GM18873 (cell line): ENCODE measurements around the gene ZNF783.

Experiments
- ATAC-seq: cut with Tn5 transposase; IDR thresholded peaks from one replicate; pipeline ENCODE4 v1.9.1; 2021; ENCODE audit warnings: mild to moderate bottlenecking, moderate library complexity, moderate number of reproducible peaks; ENCODE audit not compliant: unreplicated experiment, low FRiP score

ZNF783 gene

GRCh38 chr7:149280151-149280550, 18.2 kb downstream of the ZNF783 start:
- no peak for ATAC-seq

DNA sequence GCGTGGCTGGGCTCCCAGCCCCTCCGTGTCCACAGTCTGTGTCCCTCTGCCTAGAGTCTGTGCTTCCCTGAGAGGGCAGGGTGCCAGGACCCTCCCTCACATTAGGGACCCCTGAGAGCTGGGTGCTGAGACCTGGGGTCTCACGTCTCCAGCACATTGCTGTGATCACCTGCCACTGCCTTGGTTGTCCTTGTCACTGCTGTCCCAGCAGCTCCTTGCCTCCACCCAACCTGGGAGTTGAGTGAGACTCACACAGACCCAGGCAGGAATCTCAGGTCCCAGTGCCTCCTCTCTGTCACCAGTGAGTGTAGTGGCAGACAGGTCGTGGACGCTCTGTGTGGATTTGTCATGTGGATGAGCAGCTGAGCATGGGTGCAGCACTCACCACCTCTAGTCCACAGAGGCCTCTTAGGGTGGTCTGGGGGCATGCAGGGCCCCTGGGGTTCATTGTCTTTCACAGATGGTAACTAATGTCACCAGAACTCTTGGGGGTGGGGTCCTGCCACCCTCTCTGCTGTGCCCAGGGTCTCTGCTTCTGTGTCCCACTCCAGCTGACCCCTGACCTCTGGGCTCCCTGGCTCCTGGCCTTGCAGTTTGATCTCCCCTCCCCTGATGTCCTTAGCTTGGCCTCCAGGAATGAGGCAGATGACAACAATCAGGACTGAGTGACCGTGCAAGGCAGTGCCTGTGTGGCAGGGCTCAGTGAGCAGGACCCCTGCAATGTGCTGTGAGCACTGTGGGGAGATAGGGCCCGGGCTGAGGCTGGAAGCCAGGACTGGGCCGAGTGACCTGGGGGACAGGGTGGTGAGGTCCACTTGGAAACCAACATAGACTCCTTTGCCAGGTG, 18.9 kb downstream of the ZNF783 start:
- no peak for ATAC-seq

DNA sequence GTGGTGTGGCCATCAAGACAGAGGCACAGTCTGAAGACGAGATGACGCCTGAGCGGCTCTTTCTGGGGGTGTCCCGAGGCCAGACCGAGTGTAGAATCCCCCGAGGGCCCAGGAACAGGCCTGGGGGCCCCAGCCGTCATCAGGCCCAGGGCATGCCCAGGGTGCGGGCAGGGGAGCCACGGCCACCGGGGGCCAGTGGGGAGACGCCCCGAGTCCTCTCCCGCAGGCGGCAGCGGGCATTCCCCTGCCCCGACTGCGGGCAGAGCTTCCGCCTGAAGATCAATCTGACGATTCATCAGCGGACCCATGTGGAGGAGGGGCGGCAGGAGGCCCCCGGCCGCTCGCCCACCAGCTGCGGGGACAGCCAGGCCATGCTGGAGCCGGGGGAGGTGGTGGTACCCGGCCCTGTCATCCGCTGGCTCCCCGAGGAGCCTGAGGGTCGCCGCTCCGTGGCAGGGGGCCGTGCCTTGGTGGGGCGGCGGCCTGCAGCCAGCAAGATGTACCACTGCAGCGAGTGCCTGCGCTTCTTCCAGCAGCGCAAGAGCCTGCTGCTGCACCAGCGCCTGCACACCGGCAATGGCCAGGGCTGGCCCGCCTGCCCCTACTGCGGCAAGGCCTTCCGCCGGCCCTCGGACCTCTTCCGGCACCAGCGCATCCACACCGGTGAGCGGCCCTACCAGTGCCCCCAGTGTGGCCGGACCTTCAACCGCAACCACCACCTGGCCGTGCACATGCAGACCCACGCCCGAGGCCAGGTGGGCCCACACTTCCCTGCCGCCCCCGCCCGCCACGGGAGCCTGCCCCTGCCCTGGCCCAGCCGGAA, 19.7 kb downstream of the ZNF783 start:
- no peak for ATAC-seq

GRCh38 chr7:149282331-149282655, 20.3 kb downstream of the ZNF783 start:
- ATAC-seq: no peak

DNA sequence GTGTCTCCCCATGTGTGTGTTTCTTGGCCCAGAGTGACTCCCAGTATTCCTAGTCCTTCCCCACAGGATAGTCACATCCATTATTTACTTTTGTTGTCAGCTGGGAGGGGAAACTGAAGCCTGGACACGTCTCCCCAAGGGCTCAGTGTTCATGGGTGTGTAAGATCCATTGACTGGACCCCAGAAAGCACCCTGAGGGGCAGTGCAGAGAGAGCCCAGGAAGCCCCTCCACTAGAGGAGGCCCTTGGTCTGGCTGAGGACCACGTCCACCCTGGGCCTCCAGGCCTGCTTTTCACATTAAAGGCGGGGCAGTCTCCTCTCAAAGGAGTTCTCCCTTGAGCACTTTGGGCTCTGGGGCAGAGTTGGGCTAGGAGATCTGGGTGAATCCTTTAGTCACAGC, 21.3 kb downstream of the ZNF783 start:
- ATAC-seq: no peak

GRCh38 chr7:149284343-149284742, 22.3 kb downstream of the ZNF783 start:
- no peak for ATAC-seq

DNA sequence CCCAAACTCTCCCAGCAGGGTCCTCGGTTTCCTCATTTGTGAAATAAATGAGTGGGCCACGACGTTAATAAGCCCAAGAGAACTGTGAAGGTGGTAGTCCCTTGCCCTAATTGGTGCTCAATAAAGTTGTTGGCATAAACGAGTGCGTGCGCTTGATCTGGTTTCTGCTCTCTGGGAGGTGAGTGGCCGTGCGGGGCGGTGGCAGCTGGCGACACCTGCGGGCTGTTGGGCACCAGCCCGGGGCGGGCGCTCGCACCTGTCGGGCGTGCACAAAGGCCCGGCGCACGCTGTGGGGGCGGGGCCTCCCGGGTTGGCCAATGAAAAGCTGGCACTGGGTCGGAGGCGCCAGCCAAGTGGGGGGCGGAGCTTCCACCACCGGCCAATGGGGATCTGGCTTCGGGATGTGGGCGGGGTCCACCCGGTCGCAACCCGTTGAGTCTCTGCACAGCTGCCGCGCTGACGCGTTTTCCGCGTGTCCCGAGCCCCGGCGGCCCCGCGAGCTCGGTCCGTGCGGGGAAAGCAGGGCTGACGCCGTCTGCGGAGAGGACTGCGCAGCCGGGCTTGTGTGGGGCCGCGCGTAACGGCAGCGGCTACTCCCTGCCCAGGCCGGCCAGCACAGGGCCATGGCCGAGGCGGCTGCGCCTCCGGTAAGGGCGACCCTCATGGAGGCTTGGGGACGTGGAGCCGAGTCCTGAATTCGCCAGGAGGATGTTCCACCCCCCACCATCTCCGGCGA, 23.0 kb downstream of the ZNF783 start:
- ATAC-seq: peak; percentile 92

DNA sequence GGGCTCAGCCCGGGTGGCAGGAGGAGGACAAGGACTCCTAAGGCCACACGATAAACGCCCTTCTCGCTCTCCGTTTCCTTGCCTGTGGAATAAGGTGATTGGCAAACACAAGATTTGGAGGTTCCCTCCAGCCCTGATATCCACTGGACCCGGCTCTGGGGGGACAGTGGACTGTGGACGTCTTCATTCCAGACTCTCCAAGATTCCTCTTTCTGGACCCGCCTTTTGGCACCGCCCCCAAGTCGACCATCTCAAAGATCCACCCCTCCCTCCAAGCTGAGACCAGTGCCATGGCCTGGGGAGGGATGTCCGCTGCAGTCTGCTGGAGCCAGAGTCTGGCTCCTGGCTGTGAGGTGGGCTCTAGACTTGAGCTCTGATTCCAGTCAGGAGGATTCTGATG, 23.6 kb downstream of the ZNF783 start:
- no peak for ATAC-seq

DNA sequence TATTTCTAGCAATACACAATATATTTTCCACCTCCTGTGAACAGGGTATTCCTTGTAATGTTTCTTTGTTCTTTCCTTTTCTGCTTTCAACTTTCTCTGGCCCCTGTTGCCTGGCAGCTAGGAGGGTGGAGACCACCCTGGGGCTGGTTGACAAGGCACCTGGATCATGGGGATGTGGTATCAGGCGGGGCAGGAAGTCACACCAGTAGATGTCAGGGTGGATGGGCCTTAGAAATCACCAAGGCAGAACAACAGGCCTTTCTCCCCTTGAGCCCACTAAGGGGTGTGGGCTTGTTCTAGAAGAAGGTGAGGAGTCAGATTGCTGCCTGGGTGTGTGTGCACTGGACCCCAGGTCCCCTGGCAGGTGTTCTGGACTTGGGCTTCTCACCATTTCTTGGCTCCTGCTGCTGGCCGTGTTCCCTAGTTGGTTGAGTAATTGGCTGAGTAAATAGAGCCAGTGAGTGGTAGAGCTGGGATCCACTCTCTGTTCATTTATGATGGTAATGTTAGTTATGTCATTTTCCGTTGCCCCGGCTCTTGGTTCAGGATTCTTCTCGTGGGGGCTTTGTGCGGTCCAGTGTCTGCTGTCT, 24.9 kb downstream of the ZNF783 start:
- ATAC-seq: no peak

DNA sequence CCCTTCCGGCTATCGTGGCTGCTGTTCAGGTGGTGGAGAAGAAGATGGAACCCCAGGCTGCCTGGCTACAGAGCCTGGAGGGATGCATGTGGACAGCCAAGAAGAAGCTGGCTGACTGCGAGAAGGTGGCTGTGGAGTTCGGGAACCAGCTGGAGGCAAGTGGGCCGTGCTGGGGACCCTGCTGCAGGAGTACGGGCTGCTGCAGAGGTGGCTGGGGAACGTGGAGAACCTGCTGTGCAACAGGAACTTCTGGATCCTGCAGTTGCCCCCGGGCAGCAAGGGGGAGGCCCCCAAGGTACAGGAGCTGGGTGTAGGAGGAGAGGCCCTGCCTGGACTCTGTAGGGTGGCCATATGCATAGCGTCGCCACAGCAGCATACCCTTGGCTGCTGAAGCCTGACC, 25.6 kb downstream of the ZNF783 start:
- ATAC-seq: no peak

DNA sequence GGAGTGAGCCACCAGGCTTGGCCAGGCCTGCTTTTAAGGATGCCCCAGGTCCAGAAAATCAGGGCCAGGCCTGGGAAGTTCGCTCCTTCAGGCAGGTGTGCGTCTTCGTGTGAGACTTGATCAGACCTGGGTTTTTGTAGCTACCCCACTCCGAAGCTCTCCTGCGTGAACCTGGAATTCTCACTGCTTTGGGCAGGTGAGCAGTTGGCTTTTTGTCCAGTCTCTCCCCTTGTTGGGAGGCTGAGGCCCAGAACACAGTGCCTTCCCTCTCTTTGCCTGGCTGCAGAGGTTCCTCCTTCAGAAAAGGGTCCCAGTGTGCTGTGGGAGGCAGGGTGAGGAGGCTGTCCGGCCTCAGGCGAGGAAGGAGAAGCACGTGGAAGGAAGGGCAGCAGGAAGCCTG, 27.3 kb downstream of the ZNF783 start:
- ATAC-seq: no peak

DNA sequence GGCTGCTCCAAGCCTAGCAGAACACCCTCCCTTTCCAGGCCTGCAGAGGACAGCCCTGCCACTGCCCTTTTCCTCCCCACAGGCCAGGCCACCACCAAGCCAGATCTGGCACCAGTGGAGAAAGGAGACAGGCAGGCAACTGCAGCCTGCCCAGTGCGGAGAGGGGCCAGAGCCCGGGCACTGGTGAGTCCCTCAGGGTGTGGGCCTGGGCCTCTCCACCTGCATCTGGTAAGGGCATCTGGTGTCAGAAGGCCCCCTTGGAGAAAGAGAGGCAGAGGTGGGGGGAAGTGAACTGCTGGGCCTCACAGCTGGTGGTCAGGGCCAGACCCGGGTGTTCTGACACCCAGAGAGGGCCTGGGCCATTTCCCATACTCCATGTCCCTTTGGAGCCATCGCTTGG, 27.9 kb downstream of the ZNF783 start:
- ATAC-seq: no peak

- ATAC-seq: no peak
Observed at GRCh38 chr7:149291036-149291780, 29.2 kb downstream of the ZNF783 start.

- no peak for ATAC-seq
Observed at GRCh38 chr7:149291781-149292461, 29.9 kb downstream of the ZNF783 start.

DNA sequence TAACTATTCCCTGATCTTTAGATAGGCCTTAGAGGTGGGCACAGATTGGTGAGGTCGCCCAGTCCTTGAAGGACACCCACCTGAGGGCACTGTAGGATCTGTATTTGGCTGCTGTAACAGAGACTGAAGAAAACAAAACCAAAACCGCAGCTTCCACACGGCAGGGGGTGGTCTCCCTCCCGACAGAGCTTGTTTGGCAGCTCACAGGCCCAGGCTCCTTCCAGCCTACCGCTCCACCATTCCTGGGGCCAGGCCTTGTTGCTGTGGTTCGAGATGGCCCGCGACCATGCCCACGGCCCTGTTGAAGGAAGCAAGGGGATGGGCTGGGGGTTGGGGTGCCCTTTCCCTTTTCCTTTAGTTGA, 30.4 kb downstream of the ZNF783 start:
- ATAC-seq: no peak

- no peak for ATAC-seq
Observed at GRCh38 chr7:149293338-149293737, 31.3 kb downstream of the ZNF783 start.

DNA sequence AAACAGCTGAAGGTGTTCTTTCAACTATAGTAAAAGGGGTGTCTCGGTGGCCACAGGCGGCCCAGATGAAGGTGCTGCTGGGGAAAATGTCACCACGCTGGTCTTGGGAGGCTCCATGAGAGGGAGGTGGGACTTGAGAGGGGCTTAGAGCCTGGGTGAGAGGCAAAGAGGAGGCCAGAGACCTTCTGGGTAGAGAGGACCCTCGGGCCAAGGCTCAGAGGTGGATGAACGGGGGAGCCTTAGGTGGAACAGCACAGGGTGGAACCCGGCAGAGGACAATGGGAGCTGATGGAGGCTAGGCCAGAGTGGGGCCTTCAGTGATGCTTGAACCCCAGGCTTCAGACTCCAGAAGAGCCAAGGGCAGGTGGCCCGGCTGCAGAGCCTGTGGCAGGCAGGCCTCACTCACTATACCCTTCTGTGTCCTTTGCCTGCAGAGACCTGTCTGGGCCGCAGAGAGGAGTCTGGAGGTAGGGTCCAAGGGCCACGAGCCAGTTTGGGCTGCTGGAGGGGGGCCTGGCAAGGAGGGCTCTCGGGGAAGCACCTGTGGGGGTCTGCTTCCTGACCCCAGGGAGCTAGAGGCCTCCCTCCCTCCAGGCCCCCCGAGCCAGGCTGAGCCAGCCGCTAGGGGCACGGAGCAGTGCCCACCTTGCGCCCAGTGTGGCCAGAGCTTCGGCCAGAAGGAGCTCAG, 32.1 kb downstream of the ZNF783 start:
- ATAC-seq: no peak

DNA sequence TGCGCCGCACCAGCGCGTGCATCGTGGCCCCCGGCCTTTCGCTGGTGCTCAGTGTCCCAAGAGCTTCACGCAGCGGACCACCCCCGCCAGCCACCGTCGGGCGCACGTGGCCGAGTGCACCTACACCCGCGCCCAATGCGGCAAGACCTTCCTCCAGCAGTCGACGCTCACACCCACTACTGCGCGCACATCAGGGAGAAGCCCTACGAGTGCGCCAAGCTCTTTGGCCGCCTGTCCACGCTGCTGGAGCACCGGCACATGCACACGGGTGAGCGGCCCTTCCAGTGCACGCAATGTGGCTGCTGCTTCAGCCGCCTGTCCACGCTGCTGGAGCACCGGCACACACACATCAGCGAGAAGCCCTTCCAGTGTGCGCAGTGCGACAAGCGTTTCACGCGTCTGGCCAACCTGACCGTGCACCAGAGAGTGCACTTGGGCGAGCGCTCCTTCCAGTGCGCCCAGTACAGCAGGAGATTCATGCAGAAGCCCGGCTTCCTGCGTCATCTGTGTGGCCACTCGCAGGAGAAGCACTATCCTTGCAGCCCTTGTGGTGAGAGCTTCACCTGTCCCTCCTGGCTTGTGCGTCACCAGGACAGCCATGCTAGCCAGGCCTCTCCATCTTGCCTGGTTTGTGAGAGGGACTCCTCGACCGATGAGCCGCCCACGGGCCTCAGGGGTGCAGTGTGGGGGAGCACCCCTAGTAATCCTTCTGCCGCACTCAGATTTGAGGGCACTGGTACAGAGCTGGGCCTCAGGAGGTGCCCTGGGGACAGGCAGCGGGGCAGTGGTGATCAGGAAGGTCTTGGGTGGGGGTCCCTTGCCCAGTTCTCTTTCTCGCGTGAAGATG, 32.9 kb downstream of the ZNF783 start:
- no peak for ATAC-seq
